Suppressor macrophage (primary cell): ENCODE results near the gene EDRF1.
"Not testable (repeated sequence)": the region's sequence is repeated elsewhere in the genome, so short reads cannot be mapped to it uniquely, and the experiment has no call there.

Source experiments
- DNase-seq, 4 experiments: peaks; one replicate each; pipeline ENCODE4 v3.0.0-alpha.2; 2020 to 2022

Gene EDRF1

GRCh38 chr10:125709553-125710474 is 9.7 kb upstream of the EDRF1 start:
- no peak for DNase-seq

- DNase-seq = no peak
These were observed 8.3 kb upstream of the EDRF1 start for GRCh38 chr10:125711110-125711750.

GRCh38 chr10:125714728-125715127 is 4.8 kb upstream of the EDRF1 start:
- not testable (repeated sequence) for DNase-seq

- peak; percentile 6 to 31 (median 10) for DNase-seq
These were observed 483 bp downstream of the EDRF1 start for GRCh38 chr10:125720002-125720382.

GRCh38 chr10:125721035-125721434 is 1.5 kb downstream of the EDRF1 start:
- no peak for DNase-seq

- DNase-seq = no peak
These were observed 3.3 kb downstream of the EDRF1 start for GRCh38 chr10:125722811-125723210.

GRCh38 chr10:125726914-125727313 is 7.4 kb downstream of the EDRF1 start:
- DNase-seq = no peak

GRCh38 chr10:125727436-125727835 is 7.9 kb downstream of the EDRF1 start:
- no peak for DNase-seq

- DNase-seq = no peak
These were observed 14.6 kb downstream of the EDRF1 start for GRCh38 chr10:125734148-125734547.

- DNase-seq = no peak
These were observed 15.3 kb downstream of the EDRF1 start for GRCh38 chr10:125734823-125735222.

GRCh38 chr10:125738206-125738605 is 18.7 kb downstream of the EDRF1 start:
- DNase-seq = no peak

- no peak for DNase-seq
These were observed 20.6 kb downstream of the EDRF1 start for GRCh38 chr10:125739994-125740679.

- DNase-seq = no peak
These were observed 23.0 kb downstream of the EDRF1 start for GRCh38 chr10:125742465-125742864.

- DNase-seq = no peak
These were observed 25.4 kb downstream of the EDRF1 start for GRCh38 chr10:125744909-125745308.

GRCh38 chr10:125747417-125747816 is 27.9 kb downstream of the EDRF1 start:
- DNase-seq = no peak

- no peak for DNase-seq
These were observed 36.7 kb downstream of the EDRF1 start for GRCh38 chr10:125756196-125756595.

GRCh38 chr10:125756853-125757487 is 37.5 kb downstream of the EDRF1 start:
- no peak for DNase-seq

GRCh38 chr10:125757742-125758141 is 38.2 kb downstream of the EDRF1 start:
- no peak for DNase-seq

GRCh38 chr10:125761961-125762360 is 42.5 kb downstream of the EDRF1 start:
- DNase-seq = no peak

GRCh38 chr10:125762692-125763648 is 43.5 kb downstream of the EDRF1 start:
- no peak for DNase-seq

- DNase-seq = no peak
These were observed 46.3 kb downstream of the EDRF1 start for GRCh38 chr10:125765835-125766234.

GRCh38 chr10:125766511-125766910 is 47.0 kb downstream of the EDRF1 start:
- no peak for DNase-seq
